ENCODE measurements around the gene CAPN2.

GRCh38 chr1:223820515-223820858 lies 108.1 kb downstream of the CAPN2 start:
- TF ChIP-seq ZNF274 (IDR thresholded peaks at IDR 0.05; ENCODE audit: low read depth, low read length) = no peak
- no peak for TF ChIP-seq YY1 (IDR thresholded peaks at IDR 0.05; ENCODE audit: insufficient read depth, insufficient read length)
- no peak for TF ChIP-seq SUZ12 (IDR thresholded peaks at IDR 0.05; ENCODE audit: extremely low read depth, insufficient read depth, insufficient read length)

Data from NT2/D1 (cell line).